NOMO-1 treated with dmso at 0.1 percent for 144 hours (cell line): ENCODE results near the gene ACVR2B.

ENCODE experiments used
- DNase-seq: peaks from one replicate; lab custom pipeline; 2025; ENCODE audit not compliant: unreplicated experiment; lab: John Stamatoyannopoulos, UW

Gene ACVR2B

DNA sequence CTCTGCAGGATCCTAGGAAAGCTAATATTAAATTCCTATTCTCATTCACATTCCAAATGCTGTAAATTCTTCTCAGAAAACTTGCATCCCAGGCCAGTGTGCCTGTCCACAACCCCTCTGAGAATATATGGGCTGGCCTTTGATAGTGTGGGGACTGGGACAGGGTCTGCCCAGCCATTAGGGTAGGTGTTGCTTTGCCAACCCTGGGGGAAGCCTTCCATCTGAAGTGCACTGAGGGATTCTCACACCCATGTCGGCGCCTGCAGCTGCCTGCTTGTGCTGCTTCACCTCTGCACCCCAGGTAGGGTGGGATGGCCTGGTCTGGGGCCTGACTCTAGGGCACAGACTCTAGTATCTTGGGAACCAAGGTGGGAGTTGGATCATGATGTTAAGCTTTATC is 27.2 kb downstream of the ACVR2B start:
- no peak for DNase-seq

GRCh38 chr3:38482951-38483350 is 29.3 kb downstream of the ACVR2B start:
- no peak for DNase-seq

DNA sequence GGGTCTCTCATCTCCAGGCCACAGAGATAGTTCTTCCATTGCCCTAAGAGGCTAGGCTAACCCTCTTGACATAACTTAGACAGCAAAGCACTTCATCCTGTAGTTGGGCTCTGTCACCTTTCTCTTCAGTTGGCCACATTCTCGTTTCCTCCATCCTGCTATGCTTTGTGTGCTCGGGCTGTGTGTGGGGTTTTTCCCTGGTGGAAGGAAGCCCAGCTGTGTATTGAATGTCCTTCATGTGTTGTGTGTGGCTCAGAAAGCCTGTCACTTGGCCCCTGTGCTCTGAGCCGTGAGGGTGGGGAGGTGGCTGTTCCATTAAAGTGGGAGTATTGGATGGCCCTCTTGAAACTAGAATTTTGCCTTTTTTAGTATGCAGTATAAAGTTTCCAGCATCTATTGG is 33.6 kb downstream of the ACVR2B start:
- DNase-seq: no peak

- DNase-seq: no peak
Observed at GRCh38 chr3:38488949-38489348, 35.3 kb downstream of the ACVR2B start.

DNA sequence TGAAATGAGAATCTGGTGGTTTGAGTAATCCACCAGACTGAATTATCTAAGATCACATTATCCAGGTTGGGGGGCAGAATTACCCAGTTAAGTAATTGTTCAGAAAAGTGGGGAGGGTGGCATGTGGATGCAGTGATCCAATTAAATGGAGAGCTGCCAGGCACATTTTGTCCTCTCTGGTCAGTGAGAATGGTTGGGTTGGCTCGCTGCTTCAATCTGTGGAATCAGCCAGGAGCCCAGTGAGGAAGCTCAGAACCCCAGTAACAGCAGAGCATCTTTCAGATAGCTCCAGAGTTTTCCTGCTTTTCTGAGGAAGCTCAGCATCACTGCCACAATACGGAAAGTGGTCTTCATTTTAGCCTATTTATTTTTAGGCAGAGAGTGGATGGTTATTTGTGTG is 36.1 kb downstream of the ACVR2B start:
- no peak for DNase-seq

DNA sequence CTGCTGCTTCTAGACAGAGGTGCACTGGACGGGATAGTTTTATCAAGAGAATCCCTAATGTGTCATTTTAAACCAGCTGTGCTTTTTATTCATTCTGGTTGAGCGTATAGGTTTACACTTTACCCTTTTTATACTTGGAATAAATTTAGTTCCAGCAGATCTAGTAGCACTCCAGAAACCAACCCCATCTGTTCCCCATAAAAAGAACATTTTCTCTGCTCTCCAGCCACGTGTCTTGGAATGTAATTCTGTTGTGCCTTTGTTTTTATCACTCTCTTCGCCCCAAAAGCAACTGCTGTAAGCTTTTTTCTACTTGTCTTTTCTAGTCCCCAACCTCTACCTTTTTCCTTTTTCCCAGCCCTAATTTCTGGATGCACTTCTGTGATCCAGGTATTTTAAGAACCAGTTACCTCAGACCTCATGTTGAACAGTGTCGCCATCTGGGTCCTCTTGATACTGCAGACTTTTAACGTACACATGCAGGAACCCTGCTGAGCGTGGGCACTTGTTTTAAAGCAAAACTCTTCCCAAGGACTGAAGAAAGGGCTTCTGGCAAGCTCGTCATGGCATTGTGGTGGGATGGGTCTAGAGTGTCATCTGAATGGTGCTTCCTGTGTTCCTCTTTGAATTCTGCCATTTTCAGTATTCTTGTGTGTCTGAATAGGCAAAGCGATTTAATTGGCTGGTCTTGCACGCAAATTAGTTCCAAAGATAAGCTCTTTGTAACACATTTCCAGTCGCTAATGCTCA is 36.8 kb downstream of the ACVR2B start:
- DNase-seq: no peak

GRCh38 chr3:38491215-38491614 is 37.5 kb downstream of the ACVR2B start:
- DNase-seq: no peak

GRCh38 chr3:38493031-38493430 is 39.3 kb downstream of the ACVR2B start:
- no peak for DNase-seq

DNA sequence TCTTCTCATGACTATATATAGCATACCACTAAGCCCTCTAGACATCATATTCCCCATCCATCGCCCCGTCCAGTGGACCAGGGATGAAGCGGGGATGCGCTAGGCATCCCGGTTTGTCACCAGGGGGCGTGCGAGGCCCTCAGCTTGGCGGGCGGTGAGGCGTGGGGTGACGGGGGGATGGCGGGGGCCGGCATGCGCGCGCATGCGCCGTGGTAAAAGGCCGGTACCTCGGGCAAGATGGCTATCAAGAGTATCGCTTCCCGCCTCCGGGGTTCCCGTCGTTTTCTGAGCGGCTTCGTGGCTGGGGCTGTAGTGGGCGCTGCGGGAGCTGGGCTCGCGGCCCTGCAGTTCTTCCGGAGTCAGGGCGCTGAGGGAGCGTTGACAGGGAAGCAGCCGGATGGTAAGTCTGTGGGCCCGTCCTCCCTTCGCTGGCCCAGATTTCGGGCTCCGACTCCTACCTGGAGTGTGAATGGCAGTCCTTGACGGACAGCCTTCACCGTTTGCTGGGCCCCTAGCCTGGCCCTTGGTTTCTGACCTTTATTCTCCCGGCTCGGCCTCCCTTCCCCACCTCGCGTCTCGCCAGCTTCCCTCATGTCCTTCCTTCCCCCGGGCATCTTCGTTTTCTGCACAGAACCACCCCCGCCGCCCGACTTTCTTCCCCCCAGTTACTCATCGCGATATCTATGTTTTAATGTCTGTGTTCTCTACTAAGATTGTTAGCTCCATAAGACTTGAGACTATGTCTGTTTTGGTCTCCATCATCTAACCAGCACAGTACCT is 42.6 kb downstream of the ACVR2B start, which contains the start of gene EXOG:
Gene EXOG, plus strand, starts transcription at position 210 of the 780 bp plus-strand sequence. Its CDS starts 28 bp downstream, at position 238.
- peak; percentile 83 for DNase-seq

DNA sequence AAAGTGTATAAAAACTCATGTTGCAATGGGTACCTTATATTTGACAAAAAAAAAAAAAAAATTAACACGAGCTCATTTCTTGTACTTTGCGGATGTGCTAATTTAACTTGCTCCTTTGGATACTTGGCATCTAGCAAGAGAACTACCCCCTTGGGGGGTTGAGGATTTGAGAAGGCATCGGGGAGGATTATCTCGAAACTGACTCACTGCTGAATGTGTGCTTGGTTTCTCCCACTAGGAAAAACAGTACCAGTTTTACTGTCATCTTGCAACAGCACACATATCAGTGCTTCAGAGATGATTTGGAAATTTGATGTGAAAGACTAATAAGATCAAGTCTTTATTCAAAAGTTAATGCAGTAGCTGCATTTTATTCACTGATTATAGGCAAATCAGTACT is 43.3 kb downstream of the ACVR2B start:
- DNase-seq: no peak

- DNase-seq: no peak
Observed at GRCh38 chr3:38500688-38501417, 47.2 kb downstream of the ACVR2B start.

GRCh38 chr3:38507120-38507519 is 53.4 kb downstream of the ACVR2B start:
- DNase-seq: no peak

DNA sequence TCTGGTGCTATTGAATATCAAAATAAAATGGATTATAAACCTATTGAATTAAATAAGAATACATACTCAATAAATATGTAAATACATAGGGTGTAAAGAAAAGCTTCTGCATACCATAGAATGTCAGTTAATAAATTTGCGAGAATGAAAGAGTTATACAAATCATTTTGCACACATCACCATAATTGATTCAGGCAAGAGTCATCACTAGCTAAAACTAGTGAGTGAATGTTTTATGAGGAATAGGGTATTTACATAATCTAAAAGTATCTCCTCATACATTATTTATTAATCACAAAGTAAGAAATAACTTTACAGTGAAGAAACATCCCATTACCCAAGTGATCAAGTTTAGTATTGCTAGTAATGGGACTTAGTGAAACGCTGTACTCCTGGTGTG is 56.0 kb downstream of the ACVR2B start:
- no peak for DNase-seq

DNA sequence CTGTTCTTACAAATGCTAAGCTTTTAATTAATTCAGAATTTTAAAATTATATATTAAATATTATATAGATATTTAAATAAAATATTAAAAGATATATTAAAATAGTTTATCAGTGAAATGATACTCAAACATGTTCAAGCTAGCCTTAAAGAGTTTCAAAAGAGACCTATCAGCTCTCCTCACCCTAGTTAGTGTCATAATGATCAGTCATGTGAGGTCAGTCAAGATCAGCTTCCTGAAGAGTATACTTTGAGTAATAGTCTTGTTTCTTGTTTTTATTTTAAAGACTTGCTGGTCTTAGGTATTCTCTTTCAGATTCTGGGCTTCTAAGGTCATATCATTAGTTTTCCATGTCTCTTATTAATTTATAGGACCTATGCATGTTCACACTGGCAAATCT is 56.9 kb downstream of the ACVR2B start:
- DNase-seq: no peak

DNA sequence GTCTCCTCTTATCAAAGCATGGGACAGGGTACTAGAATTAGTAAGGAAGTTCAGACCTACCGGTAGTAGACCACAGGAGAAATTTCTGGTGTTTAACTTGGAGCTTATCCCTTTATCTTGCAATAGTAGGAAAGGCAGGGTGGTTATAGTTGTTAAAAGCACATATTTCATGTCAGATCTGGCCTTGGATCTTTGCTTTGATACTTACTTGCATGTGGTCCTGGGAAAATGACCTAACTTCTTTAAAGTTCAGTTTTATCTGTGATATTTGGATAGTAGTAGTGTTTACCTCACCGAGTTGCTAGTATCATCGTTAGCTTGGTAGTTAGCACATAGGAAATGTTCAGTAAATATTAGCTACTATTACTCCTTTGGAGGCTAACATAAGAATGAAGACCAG is 57.9 kb downstream of the ACVR2B start:
- no peak for DNase-seq

DNA sequence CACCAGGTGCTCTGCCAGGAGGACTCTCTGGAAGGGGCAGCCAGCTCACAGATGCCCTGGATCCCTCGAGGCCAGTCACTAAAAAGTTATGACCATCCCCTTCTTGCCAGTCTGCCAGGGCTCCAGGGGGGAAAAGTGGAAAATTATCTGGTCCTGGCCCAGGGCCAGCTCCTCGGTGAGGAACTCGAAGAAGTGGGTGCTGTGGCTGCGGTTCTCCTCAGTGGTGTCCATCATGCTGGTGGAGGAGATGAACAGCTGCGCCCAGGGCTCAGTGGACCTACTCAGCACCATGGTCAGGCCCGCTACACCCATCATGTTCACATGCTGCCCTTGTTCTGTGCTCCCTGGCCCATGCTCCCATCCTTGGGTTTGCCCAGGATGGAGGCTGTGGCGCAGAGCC is 61.7 kb downstream of the ACVR2B start:
- no peak for DNase-seq

DNA sequence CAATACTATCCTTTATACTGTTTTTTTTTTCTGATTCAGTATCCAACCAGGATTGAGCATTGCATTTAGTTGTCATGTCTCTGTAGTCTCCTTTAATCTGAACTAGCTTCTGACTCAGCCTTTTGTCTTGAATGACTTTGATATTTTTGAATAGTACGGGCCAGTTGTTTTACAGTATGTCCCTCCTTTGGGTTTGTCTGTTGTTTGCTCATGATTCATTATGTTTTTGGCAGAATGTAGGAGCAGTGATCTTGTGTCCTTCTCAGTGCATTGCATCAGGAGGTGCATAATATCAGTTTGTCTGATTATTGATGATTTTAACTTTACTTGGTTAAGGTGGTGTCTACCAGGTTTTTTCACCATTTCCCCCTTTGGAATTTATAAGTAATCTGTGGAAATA is 63.0 kb downstream of the ACVR2B start:
- no peak for DNase-seq

DNA sequence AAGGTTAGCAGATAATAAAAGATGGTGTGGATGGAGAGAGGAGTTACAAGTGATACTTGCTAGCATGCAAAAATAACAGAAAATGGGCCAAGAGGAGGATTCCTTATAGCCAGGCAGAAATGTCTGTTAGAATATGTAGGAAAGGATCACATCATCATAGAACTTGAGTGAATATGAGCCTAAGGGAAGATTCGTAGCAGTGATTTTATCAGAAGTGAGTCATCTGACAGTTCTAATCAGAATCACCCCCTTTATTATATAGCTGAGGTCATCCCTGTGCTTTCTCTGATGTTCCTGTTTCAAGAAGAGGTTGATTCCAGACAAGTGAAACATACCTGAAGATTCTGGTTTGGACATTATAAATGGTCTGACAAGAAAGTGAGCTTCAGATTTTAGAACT is 65.3 kb downstream of the ACVR2B start:
- no peak for DNase-seq

DNA sequence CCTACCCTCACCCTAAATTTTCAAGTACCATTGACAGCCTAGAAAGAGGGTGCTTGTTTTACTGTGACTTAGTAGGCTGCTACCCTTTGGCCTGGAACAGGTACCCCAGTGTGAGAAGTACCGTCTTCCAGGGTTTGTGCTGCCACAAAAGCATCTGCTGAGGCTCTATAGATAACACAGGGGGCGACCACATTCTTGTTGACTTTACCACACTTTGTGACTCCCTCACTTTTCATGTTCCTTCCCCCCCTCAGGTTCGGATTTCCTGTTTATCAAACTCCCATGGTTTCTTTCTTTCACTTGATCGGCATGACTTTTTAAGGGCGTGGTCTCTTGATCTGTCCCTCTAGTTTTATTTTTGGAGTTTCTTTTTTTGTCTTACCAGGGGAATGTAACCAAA is 66.0 kb downstream of the ACVR2B start:
- no peak for DNase-seq

DNA sequence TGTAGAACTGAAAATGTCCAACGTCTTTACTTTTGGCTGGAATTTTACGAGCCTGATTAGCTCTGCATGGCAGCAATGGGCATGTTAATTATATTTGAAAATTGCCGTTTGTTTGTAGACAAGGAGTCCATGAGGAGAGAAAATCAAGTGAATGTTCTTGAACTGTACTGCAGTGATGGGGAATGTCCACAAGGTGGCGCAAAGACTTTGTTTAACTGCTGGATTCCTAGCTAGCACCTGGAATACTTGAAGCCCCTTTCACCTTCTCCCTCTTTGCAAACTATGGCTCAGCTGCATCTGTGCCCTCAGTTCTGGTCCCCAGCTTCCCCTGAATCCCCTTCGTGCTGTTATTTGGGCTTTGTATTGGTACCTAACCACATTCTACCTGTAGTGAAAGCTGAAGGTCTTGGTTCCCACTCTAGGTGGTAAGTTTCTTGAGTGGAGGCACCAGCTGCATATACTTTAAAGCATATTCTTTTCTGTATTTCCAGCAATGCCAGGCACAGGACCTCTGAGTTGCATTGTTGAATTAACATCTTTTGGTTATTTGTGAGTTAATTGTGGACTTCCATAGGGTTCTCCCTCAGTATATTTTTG is 67.8 kb downstream of the ACVR2B start:
- no peak for DNase-seq

- no peak for DNase-seq
Observed at GRCh38 chr3:38522002-38522401, 68.3 kb downstream of the ACVR2B start.
